PC-3 (cell line): ENCODE measurements around the gene CASZ1. TPM values are rescaled to one million over a fixed set of nuclear protein-coding genes. Genes with fewer than 3 reads are reported as not detected.
A peak's percentile ranks its signal among the peaks of the same experiment; 100 is the strongest.

ENCODE experiments used
- ATAC-seq: fragments of 200-7000 bp; cut with Tn5 transposase; 2 replicates; pipeline ENCODE4 v1.9.1; 2020; ENCODE audit warnings: mild to moderate bottlenecking, moderate library complexity
- BruUV-seq: library from RNA; stranded (reverse); fragments of 400-500 nt; replicated peaks from 2 replicates; lab custom pipeline; 2021; lab: Mats Ljungman, UMichigan
- CTCF ChIA-PET: fragments of 300-600 bp; sonication (Branson Sonifier 250); formaldehyde crosslinking; loops from one replicate; lab custom pipeline; 2022; ENCODE audit warnings: antibody characterized with exemption; lab: Charles Lee
- POLR2A ChIA-PET: fragments of 300-600 bp; sonication (Branson Sonifier 250); formaldehyde crosslinking; loops from one replicate; lab custom pipeline; 2022; ENCODE audit warnings: antibody characterized with exemption; ENCODE audit not compliant: unreplicated experiment; lab: Charles Lee
- DNase-seq: peaks from one replicate; pipeline ENCODE4 v3.0.0-alpha.2; 2015
- H2AFZ ChIP-seq: fragments of 300-600 bp; sonication (generic); 2 replicates; pipeline ENCODE4 v1.6.0; 2016; ENCODE audit warnings: antibody characterized with exemption, low read length
- H3F3A ChIP-seq: fragments of 300-600 bp; sonication (generic); one replicate; pipeline ENCODE4 v1.6.0; 2017; ENCODE audit warnings: antibody characterized with exemption, low read length, control low read depth, mild to moderate bottlenecking; ENCODE audit not compliant: unreplicated experiment
- H3K27ac ChIP-seq: fragments of 300-600 bp; sonication (generic); 2 replicates; pipeline ENCODE4 v1.5.1; 2016; ENCODE audit warnings: mild to moderate bottlenecking, low read length
- H3K27me3 ChIP-seq: fragments of 300-600 bp; sonication (generic); 2 replicates; pipeline ENCODE4 v1.6.1; 2016; ENCODE audit warnings: low read length, mixed read lengths
- H3K36me3 ChIP-seq: fragments of 300-600 bp; sonication (generic); 2 replicates; pipeline ENCODE4 v1.6.1; 2016; ENCODE audit warnings: low read depth, mixed run types, low read length, mixed read lengths
- H3K4me1 ChIP-seq: fragments of 300-600 bp; sonication (generic); 2 replicates; pipeline ENCODE4 v1.5.1; 2016; ENCODE audit warnings: low read length; ENCODE audit not compliant: insufficient read depth
- H3K4me2 ChIP-seq: fragments of 300-600 bp; sonication (generic); 2 replicates; pipeline ENCODE4 v1.6.0; 2016; ENCODE audit warnings: low read length
- H3K4me3 ChIP-seq: fragments of 300-600 bp; sonication (generic); 2 replicates; pipeline ENCODE4 v1.5.1; 2016; ENCODE audit warnings: mild to moderate bottlenecking, low read length, mixed read lengths
- H3K79me2 ChIP-seq: fragments of 300-600 bp; sonication (generic); 2 replicates; pipeline ENCODE4 v1.6.1; 2017; ENCODE audit warnings: low read length, mixed read lengths
- H3K9ac ChIP-seq: fragments of 300-600 bp; sonication (generic); 2 replicates; pipeline ENCODE4 v1.6.0; 2016; ENCODE audit warnings: mild to moderate bottlenecking, low read length
- H3K9me2 ChIP-seq: fragments of 300-600 bp; sonication (generic); replicated peaks from 2 replicates; pipeline ENCODE4 v1.6.1; 2016; ENCODE audit warnings: mixed run types, low read length, mixed read lengths
- H3K9me3 ChIP-seq: fragments of 300-600 bp; sonication (generic); 2 replicates; pipeline ENCODE4 v1.6.1; 2016; ENCODE audit warnings: low read length, mixed read lengths
- H4K20me1 ChIP-seq: fragments of 300-600 bp; sonication (generic); 2 replicates; pipeline ENCODE4 v1.6.1; 2016; ENCODE audit warnings: low read length, mixed read lengths
- EZH2 ChIP-seq: fragments of 300-600 bp; sonication (generic); IDR thresholded peaks from one replicate; pipeline ENCODE4 v1.6.1; 2017; ENCODE audit warnings: antibody characterized with exemption, mild to moderate bottlenecking, low read length; ENCODE audit not compliant: unreplicated experiment
- EZH2phosphoT487 ChIP-seq: fragments of 300-600 bp; sonication (generic); IDR thresholded peaks from 2 replicates; pipeline ENCODE4 v1.6.1; 2018; ENCODE audit warnings: mild to moderate bottlenecking, antibody characterized with exemption, low read length, borderline replicate concordance
- intact Hi-C: fragments of 100-400 bp; cut with micrococcal nuclease; formaldehyde crosslinking; loops from 2 replicates; pipeline ENCODE4 v1.9.0; 2023
- total RNA-seq: library from RNA; depleted of rRNA; stranded (reverse); fragments of >200 nt; gene quantifications from 2 replicates; pipeline ENCODE4 v1.2.3, GENCODE V29; 2014
- TF ChIP-seq, protein P1 (sequence below): fragments of 300-600 bp; sonication (generic); conservative IDR thresholded peaks from 2 replicates; pipeline ENCODE4 v1.5.1; 2017; ENCODE audit warnings: antibody characterized with exemption, low read depth, mild to moderate bottlenecking, low read length

CASZ1 gene
- total RNA-seq, 1 experiment from 2014 or later: 12.8 TPM

DNA sequence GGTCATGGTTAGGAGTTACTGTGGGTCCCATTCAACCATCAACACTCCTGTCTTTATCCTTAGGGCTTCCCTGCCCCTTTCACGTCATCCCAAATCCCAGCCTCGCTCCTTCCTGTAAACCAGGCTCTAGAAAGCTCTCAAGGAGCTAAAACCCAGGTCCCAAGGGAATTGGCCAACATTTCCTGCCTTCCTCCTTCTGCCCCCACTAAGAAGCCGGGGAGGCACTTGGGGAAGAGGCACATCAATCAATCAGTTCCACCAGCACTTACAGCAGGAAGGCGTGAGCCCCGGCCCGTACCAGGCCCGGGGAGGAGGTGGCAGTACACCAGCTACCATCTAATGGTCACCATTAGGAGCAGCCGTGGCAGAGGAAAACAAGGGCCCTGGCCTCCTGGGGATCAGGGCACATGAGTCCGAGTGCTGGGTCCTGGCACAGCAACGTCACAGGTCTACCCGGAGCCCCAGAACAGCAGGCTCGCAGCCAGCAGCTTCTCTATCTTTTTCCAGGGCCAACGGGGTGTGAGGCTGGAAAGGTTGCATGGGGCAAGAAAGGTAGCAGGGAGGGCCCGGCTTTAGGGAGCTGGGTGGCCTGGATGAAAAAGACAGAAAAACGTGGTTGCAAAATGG is 108.6 kb downstream of the CASZ1 start:
- H2AFZ ChIP-seq: no peak overlapping the region
- no peak overlapping the region for H3K4me2 ChIP-seq
- TF ChIP-seq EZH2phosphoT487: no peak
- no peak for TF ChIP-seq EZH2
- TF ChIP-seq, protein P1, sequence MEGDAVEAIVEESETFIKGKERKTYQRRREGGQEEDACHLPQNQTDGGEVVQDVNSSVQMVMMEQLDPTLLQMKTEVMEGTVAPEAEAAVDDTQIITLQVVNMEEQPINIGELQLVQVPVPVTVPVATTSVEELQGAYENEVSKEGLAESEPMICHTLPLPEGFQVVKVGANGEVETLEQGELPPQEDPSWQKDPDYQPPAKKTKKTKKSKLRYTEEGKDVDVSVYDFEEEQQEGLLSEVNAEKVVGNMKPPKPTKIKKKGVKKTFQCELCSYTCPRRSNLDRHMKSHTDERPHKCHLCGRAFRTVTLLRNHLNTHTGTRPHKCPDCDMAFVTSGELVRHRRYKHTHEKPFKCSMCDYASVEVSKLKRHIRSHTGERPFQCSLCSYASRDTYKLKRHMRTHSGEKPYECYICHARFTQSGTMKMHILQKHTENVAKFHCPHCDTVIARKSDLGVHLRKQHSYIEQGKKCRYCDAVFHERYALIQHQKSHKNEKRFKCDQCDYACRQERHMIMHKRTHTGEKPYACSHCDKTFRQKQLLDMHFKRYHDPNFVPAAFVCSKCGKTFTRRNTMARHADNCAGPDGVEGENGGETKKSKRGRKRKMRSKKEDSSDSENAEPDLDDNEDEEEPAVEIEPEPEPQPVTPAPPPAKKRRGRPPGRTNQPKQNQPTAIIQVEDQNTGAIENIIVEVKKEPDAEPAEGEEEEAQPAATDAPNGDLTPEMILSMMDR: no peak
- no peak overlapping the region for H3K9ac ChIP-seq
- ATAC-seq: no peak
- no peaks in the 10 kb centered on the region for H3F3A ChIP-seq
- H3K27ac ChIP-seq: peak overlapping the region; percentile 94
- intact Hi-C loops: no loop called here
- BruUV-seq: no TSS peak
- H3K27me3 ChIP-seq: no peaks in the 10 kb centered on the region
- peaks cover 34% of the 10 kb centered on the region for H3K4me1 ChIP-seq
- CTCF ChIA-PET: no interaction called here
- no peaks in the 10 kb centered on the region for H4K20me1 ChIP-seq
- no peaks in the 10 kb centered on the region for H3K9me3 ChIP-seq
- no peaks in the 10 kb centered on the region for H3K36me3 ChIP-seq
- no peaks in the 10 kb centered on the region for H3K79me2 ChIP-seq
- no peak for DNase-seq
- no peak overlapping the region for H3K4me3 ChIP-seq
- H3K9me2 ChIP-seq: no peaks in the 10 kb centered on the region
- POLR2A ChIA-PET: no interaction called here

DNA sequence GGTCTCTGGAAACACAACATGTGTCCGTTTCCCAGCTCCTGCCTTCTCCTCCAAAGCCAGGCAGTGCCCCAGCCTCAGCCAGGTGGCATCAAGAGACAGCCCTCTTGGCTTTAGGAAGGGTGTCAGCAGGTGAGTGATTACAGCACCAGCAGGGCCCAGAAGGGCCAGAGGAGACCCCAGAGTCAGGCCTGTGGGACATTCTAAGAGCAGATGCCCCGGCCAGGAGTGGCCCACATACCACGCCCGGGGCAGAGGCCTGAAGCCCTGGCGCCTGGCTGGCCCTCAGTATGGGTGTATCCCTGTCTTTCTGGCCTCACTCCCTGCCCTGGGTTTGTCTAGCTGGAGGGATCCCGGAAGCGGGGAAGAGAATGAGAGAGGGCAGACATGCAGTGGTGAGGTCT is 109.2 kb downstream of the CASZ1 start:
- H3K4me1 ChIP-seq: peaks cover 28% of the 10 kb centered on the region
- H3K4me3 ChIP-seq: no peak overlapping the region
- no TSS peak for BruUV-seq
- no peaks in the 10 kb centered on the region for H3K27me3 ChIP-seq
- CTCF ChIA-PET: no interaction called here
- H3F3A ChIP-seq: no peaks in the 10 kb centered on the region
- no peaks in the 10 kb centered on the region for H3K9me3 ChIP-seq
- H2AFZ ChIP-seq: no peak overlapping the region
- no peak for TF ChIP-seq EZH2phosphoT487
- no peak for TF ChIP-seq EZH2
- TF ChIP-seq, protein P1: no peak
- H3K9ac ChIP-seq: peak overlapping the region; percentile 77
- no peaks in the 10 kb centered on the region for H3K36me3 ChIP-seq
- POLR2A ChIA-PET: no interaction called here
- H4K20me1 ChIP-seq: no peaks in the 10 kb centered on the region
- intact Hi-C loops: no loop called here
- no peak for DNase-seq
- peak overlapping the region; percentile 78 for H3K4me2 ChIP-seq
- no peaks in the 10 kb centered on the region for H3K9me2 ChIP-seq
- ATAC-seq: peak; percentile 25
- no peaks in the 10 kb centered on the region for H3K79me2 ChIP-seq
- peak overlapping the region; percentile 94 for H3K27ac ChIP-seq

DNA sequence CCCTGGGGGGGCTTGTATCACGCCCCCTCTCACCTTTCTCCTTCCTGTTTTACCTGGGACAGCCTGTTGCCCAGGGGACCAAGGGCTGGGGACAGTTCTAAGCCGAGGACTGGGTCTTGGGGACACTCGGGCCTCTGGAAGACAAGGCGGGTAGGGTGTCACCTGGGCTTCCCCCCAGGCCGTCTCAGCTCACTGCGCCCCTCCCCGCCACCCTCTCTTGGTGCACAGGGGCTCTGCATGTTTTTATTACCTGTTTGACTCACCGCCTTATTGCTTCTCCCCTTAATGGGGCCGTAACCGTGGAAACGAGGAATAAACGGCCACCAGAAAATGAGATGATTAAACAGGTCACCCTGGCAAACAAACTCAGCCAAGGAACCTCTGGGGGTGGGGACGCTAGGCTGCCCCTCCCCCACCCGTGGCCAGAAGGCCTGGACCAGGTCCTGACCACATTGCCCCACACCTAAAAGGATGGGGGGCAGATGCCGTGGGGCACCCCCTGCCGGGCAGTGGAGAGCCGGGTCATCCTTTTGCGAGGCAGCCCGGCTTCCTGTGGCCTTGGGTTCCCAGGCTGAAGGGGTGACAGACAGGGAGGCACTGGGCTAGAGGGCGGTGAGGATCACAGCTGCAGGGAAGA is 109.9 kb downstream of the CASZ1 start:
- Histone ChIP-seq H4K20me1 (no peaks in the 10 kb centered on the region), H3K4me3 (peak overlapping the region; percentile 49), H2AFZ (peak overlapping the region; percentile 67), H3K9me3 (no peaks in the 10 kb centered on the region), H3K27me3 (no peaks in the 10 kb centered on the region), H3F3A (no peaks in the 10 kb centered on the region), H3K36me3 (no peaks in the 10 kb centered on the region), H3K4me1 (peaks cover 25% of the 10 kb centered on the region), H3K27ac (peak overlapping the region; percentile 94), H3K9me2 (no peaks in the 10 kb centered on the region), H3K4me2 (peak overlapping the region; percentile 78), H3K9ac (peak overlapping the region; percentile 77), H3K79me2 (no peaks in the 10 kb centered on the region)
- no TSS peak for BruUV-seq
- peak; percentile 71 for ATAC-seq
- intact Hi-C loops: no loop called here
- ChIA-PET POLR2A (interaction anchor here (0.6 kb wide), 1 partner anchor 39 kb away, joined by 15 read pairs; no protein-coding TSS in a partner anchor), CTCF (no interaction called here)
- DNase-seq: peak; percentile 77
- TF ChIP-seq EZH2 (no peak), EZH2phosphoT487 (no peak)
- TF ChIP-seq, protein P1: peak; percentile 43; the same call in 1 of the 2 replicates
